HepG2 (cell line): Measurements from ENCODE around the gene ALKBH5.

ENCODE experiments used
- ATF1 ChIP-seq: IDR thresholded peaks from 2 replicates; pipeline ENCODE4 v1.6.1; 2016; ENCODE audit warnings: mild to moderate bottlenecking, control low read depth
- ATF7 ChIP-seq, 2 experiments: fragments of 450-650 bp in 1 of 2; sonication (generic) in 1 of 2; formaldehyde crosslinking in 1 of 2; IDR thresholded peaks; 2 replicates each; pipeline versions ENCODE4 v1.4.0 to v1.6.1; 2016 to 2020; ENCODE audit warnings: antibody characterized with exemption in 1 of 2, mild to moderate bottlenecking in 1 of 2, missing genetic modification reagents in 1 of 2
- FOXK2 ChIP-seq: fragments of 450-650 bp; IDR thresholded peaks from 2 replicates; pipeline ENCODE4 v1.6.1; 2016
- HCFC1 ChIP-seq: fragments of 150-350 bp; IDR thresholded peaks from 2 replicates; pipeline ENCODE4 v1.6.1; 2014; ENCODE audit warnings: low read depth, low read length
- HMG20B ChIP-seq: conservative IDR thresholded peaks from 2 replicates; pipeline ENCODE4 v1.6.1; 2016; ENCODE audit warnings: missing genetic modification reagents, missing compliant biosample characterization
- JUN ChIP-seq: sonication (generic); formaldehyde crosslinking; IDR thresholded peaks from 2 replicates; pipeline ENCODE4 v1.4.0; 2020; ENCODE audit warnings: mild to moderate bottlenecking, missing genetic modification reagents
- MYNN ChIP-seq: sonication (generic); formaldehyde crosslinking; IDR thresholded peaks from 2 replicates; pipeline ENCODE4 v1.4.0; 2020; ENCODE audit warnings: mild to moderate bottlenecking, low read depth, missing genetic modification reagents
- POLR2A ChIP-seq, 2 experiments: IDR thresholded peaks; 2 replicates each; pipeline ENCODE4 v1.6.1; 2011; ENCODE audit warnings: low read depth in 2 of 2, low read length in 2 of 2, mild to moderate bottlenecking in 1 of 2, moderate library complexity in 1 of 2; ENCODE audit not compliant: insufficient read depth in 1 of 2
- SMARCE1 ChIP-seq: fragments of 450-650 bp; IDR thresholded peaks from 2 replicates; pipeline ENCODE4 v1.6.1; 2017; ENCODE audit warnings: borderline replicate concordance
- TCF12 ChIP-seq, 2 experiments: fragments of 450-650 bp in 1 of 2; sonication (generic) in 1 of 2; formaldehyde crosslinking in 1 of 2; IDR thresholded peaks; 2 replicates each; pipeline versions ENCODE4 v1.6.1 to v1.8.0; 2017 to 2022; ENCODE audit warnings: antibody characterized with exemption in 1 of 2, mild to moderate bottlenecking in 1 of 2, missing genetic modification reagents in 1 of 2, moderate library complexity in 1 of 2
- ZNF512 ChIP-seq: sonication (generic); formaldehyde crosslinking; IDR thresholded peaks from 2 replicates; pipeline ENCODE4 v1.4.0; 2020; ENCODE audit warnings: mild to moderate bottlenecking, missing genetic modification reagents
- ZNF781 ChIP-seq: sonication (generic); formaldehyde crosslinking; IDR thresholded peaks from 2 replicates; pipeline ENCODE4 v1.5.1; 2020; ENCODE audit warnings: borderline replicate concordance, mild to moderate bottlenecking, missing genetic modification reagents; ENCODE audit errors: not compliant biosample characterization
- TF ChIP-seq, protein P1 (sequence below): sonication (generic); formaldehyde crosslinking; IDR thresholded peaks from 2 replicates; pipeline ENCODE4 v1.5.0; 2020; ENCODE audit warnings: mild to moderate bottlenecking, missing genetic modification reagents, moderate library complexity

GRCh38 chr17:18231164-18231563 is 47.5 kb downstream of the ALKBH5 start:
- TF ChIP-seq POLR2A (IDR thresholded peaks at IDR 0.05; ENCODE audit: insufficient read depth in 1 of 2, low read depth in 2 of 2, low read length in 2 of 2) (no peak), FOXK2 (no peak), JUN (CRISPR knock-in tag) (no peak), MYNN (CRISPR knock-in tag) (no peak), HMG20B (no peak), ATF1 (CRISPR knock-in tag) (no peak), TCF12 (IDR thresholded peaks at IDR 0.05) (no peak), TCF12 (CRISPR knock-in tag; IDR thresholded peaks at IDR 0.05) (no peak), SMARCE1 (no peak), ZNF512 (no peak), ATF7 (IDR thresholded peaks at IDR 0.05) (no peak), ATF7 (CRISPR knock-in tag; IDR thresholded peaks at IDR 0.05) (no peak), HCFC1 (no peak), ZNF781 (CRISPR knock-in tag) (no peak)
- TF ChIP-seq, protein P1, sequence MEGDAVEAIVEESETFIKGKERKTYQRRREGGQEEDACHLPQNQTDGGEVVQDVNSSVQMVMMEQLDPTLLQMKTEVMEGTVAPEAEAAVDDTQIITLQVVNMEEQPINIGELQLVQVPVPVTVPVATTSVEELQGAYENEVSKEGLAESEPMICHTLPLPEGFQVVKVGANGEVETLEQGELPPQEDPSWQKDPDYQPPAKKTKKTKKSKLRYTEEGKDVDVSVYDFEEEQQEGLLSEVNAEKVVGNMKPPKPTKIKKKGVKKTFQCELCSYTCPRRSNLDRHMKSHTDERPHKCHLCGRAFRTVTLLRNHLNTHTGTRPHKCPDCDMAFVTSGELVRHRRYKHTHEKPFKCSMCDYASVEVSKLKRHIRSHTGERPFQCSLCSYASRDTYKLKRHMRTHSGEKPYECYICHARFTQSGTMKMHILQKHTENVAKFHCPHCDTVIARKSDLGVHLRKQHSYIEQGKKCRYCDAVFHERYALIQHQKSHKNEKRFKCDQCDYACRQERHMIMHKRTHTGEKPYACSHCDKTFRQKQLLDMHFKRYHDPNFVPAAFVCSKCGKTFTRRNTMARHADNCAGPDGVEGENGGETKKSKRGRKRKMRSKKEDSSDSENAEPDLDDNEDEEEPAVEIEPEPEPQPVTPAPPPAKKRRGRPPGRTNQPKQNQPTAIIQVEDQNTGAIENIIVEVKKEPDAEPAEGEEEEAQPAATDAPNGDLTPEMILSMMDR, result no peak
